ENCODE results near the gene HSD11B1L. TPM values are rescaled to one million over a fixed set of nuclear protein-coding genes. Genes with fewer than 3 reads are reported as not detected.
A peak's percentile ranks its signal among the peaks of the same experiment; 100 is the strongest.

The HSD11B1L gene
- total and polyA plus RNA-seq, 2 donors (not counting 1 experiment from before 2014, with no cell fraction given): 1.8 to 4.6 TPM

DNA sequence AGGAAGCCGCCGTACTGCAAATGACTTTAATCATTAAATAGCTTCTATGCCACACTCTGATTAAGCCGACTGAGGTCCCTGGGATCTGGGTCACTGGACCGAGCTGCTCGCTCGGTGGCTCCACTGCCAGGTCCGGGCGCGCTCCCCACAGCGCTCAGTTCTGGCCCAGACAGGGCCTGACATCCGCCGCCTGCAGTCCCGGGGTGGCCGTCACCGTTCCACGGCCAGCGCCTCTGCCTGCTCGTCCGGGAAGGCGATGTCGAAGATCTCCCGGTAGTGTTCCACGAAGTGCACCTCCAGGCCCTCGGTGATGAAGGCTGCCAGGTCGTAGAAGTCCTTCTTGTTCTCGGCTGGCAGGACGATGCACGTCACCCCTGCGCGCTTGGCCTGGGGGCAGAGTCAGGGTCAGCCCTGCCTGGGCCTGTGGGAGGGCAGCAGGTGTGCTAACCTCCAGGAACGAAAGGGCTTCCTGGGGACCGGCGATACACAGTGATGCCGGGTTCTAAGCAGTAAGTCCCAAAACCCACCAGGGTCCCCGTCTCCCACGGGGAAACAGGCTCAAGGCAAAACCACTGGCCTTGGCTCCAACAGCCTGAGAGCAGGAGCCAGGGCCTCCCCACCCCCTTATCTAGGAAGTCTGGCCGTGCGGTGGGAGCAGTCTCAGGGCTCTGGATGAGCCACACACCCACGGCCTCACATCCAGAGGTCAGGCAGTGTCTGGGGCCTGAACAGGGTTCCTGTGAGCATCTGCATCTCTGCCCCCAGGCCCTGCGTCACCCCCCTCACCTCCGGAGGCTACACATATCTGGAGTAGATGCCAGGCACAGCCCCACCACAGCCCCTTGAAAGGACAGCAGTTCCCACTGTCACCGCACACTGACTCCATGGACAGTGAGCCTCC, 11.2 kb downstream of the HSD11B1L start:
- no peaks in the 10 kb centered on the region for H3K27me3 Mint-ChIP-seq
- H3K4me2 ChIP-seq (replicated peaks; ENCODE audit: low read depth, low read length, poor library complexity, severe bottlenecking): peak overlapping the region; percentile 85
- H3K27ac Mint-ChIP-seq: peak overlapping the region; percentile 93
- H3K9me3 ChIP-seq (ENCODE audit: control extremely low read depth in 1 of 3, control insufficient read depth in 2 of 3, insufficient read depth in 1 of 3, low read length in 2 of 3): peaks cover 0 to 12% (median 0%) of the 10 kb centered on the region in 3 donors
- WGBS (ENCODE audit: insufficient coverage): 76% methylated on average over 42 of the region's 42 CpGs
- H3K27ac ChIP-seq (ENCODE audit: low read length in 2 of 2): peak overlapping the region in 1 of 2 donors; percentile 88
- H3K4me1 ChIP-seq (ENCODE audit: control insufficient read depth in 2 of 2, insufficient read depth in 2 of 2, low read length in 2 of 2): peaks cover 7 to 29% of the 10 kb centered on the region in 2 donors
- no peak for ATAC-seq (ENCODE audit: low read depth)
- peaks cover 33% of the 10 kb centered on the region for H3K4me1 Mint-ChIP-seq
- no peaks in the 10 kb centered on the region for H3K9me3 Mint-ChIP-seq (ENCODE audit: insufficient read depth)
- POLR2A ChIA-PET: interaction anchor here (1.1 kb wide), 1 partner anchor 212 kb away, joined by 3 read pairs; no protein-coding TSS in a partner anchor
- no peak overlapping the region for H3K4me3 ChIP-seq (ENCODE audit: control extremely low read depth in 1 of 5, extremely low read depth in 1 of 5, insufficient read depth in 1 of 5, low read depth in 2 of 5, low read length in 4 of 5)
- CTCF ChIA-PET: interaction anchor here (3.1 kb wide), 1 partner anchor 28 kb away, joined by 31 read pairs; the partner anchor contains the start of genes CATSPERD and LONP1
- peak overlapping the region; percentile 94 for H3K4me3 Mint-ChIP-seq
- no peak for TF ChIP-seq EZH2 (IDR thresholded peaks at IDR 0.05; ENCODE audit: borderline replicate concordance, insufficient read depth, low read depth, low read length, poor library complexity, severe bottlenecking)
- TF ChIP-seq, protein P1, sequence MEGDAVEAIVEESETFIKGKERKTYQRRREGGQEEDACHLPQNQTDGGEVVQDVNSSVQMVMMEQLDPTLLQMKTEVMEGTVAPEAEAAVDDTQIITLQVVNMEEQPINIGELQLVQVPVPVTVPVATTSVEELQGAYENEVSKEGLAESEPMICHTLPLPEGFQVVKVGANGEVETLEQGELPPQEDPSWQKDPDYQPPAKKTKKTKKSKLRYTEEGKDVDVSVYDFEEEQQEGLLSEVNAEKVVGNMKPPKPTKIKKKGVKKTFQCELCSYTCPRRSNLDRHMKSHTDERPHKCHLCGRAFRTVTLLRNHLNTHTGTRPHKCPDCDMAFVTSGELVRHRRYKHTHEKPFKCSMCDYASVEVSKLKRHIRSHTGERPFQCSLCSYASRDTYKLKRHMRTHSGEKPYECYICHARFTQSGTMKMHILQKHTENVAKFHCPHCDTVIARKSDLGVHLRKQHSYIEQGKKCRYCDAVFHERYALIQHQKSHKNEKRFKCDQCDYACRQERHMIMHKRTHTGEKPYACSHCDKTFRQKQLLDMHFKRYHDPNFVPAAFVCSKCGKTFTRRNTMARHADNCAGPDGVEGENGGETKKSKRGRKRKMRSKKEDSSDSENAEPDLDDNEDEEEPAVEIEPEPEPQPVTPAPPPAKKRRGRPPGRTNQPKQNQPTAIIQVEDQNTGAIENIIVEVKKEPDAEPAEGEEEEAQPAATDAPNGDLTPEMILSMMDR (IDR thresholded peaks at IDR 0.05): no peak
- DNase-seq: peak; percentile 46
- H3K9ac ChIP-seq (ENCODE audit: low read length): no peak overlapping the region
- H2AFZ ChIP-seq (ENCODE audit: insufficient read depth, low read depth, low read length, poor library complexity, severe bottlenecking): no peak overlapping the region
- peaks cover 41% of the 10 kb centered on the region for H3K79me2 ChIP-seq (ENCODE audit: control insufficient read depth, insufficient read depth, low read length)
- H3K36me3 ChIP-seq (replicated peaks in 1 of 2; ENCODE audit: control extremely low read depth in 1 of 2, control insufficient read depth in 1 of 2, extremely low read depth in 1 of 2, insufficient read depth in 2 of 2, low read length in 1 of 2): peaks cover 0 to 52% of the 10 kb centered on the region in 2 experiments
- peaks cover 69% of the 10 kb centered on the region for H4K20me1 ChIP-seq (ENCODE audit: control insufficient read depth, insufficient read depth, low read length, poor library complexity, severe bottlenecking)
- H3K27me3 ChIP-seq (replicated peaks in 1 of 4; ENCODE audit: control extremely low read depth in 1 of 4, control insufficient read depth in 3 of 4, insufficient read depth in 4 of 4, low read length in 3 of 4): no peaks in the 10 kb centered on the region
- intact Hi-C loops (cut with micrococcal nuclease): loop anchor here (5.0 kb wide), 1 partner anchor 970 kb away; the partner anchor contains the start of gene DPP9
